Adipocyte (in vitro differentiated cells): ENCODE results near the gene UVSSA.

Source experiments
- DNase-seq: peaks from one replicate; pipeline ENCODE4 v3.0.0-alpha.2; 2015; ENCODE audit warnings: low read depth
- H3K27me3 ChIP-seq: replicated peaks from 2 replicates; pipeline ENCODE4 v1.7.0; 2013; ENCODE audit warnings: mild to moderate bottlenecking, low read length, moderate library complexity; ENCODE audit not compliant: control insufficient read depth, insufficient read depth
- H3K36me3 ChIP-seq: 2 replicates; pipeline ENCODE4 v1.7.0; 2013; ENCODE audit warnings: low read length, mild to moderate bottlenecking, moderate library complexity; ENCODE audit not compliant: control insufficient read depth, insufficient read depth, severe bottlenecking
- H3K4me1 ChIP-seq: 2 replicates; pipeline ENCODE4 v1.7.0; 2013; ENCODE audit warnings: mild to moderate bottlenecking, low read length, moderate library complexity; ENCODE audit not compliant: control insufficient read depth, insufficient read depth
- H3K4me3 ChIP-seq: 2 replicates; pipeline ENCODE4 v1.7.0; 2013; ENCODE audit warnings: mild to moderate bottlenecking, low read length, moderate library complexity
- H3K9ac ChIP-seq: 2 replicates; pipeline ENCODE4 v1.7.0; 2013; ENCODE audit warnings: mild to moderate bottlenecking, low read length, moderate library complexity
- H3K9me3 ChIP-seq: 2 replicates; pipeline ENCODE4 v1.7.0; 2013; ENCODE audit warnings: mild to moderate bottlenecking, low read length, moderate library complexity; ENCODE audit not compliant: control insufficient read depth

Gene UVSSA

DNA sequence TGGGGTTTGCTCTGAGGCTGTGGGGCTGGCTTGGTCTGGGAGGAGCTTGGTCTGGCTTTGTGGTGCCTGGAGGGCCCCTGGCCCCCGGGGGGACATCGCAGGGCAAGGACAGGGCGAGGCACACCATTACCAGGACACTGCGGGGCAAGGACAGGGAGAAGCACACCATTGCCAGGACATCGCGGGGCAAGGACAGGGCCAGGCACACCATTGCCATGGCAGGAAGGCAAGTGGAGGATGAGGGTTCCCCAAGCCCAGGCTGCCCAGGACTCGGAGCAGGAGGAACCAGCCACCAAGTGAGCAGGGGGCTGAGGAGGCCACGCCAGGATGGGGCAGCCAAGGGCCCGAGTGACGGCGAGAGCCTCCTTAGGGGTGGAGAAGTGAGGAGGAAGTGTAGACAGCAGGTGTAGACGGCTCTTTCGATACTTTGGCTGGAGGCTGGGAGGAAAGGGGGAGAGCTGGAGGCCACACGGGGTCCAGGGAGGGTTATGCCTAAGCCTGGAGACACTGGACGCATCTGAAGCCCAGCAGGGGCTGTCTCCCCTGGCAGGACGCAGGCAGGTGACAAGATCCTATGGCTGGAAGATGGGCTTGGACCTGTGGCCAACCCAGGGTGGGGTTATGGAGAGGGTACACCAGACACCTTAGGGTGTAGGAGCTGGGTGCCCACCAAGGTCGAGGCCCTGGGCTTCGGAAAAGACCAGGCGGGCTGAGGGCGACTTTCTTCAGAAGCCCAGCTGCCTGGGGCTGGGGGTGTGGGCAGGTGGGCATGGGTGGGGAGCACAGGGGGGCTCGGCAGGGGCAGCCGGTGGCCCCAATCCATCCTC, 51.9 kb downstream of the UVSSA start:
- no peaks in the 10 kb centered on the region for H3K9me3 ChIP-seq
- DNase-seq, result no peak
- no peak overlapping the region for H3K4me3 ChIP-seq

DNA sequence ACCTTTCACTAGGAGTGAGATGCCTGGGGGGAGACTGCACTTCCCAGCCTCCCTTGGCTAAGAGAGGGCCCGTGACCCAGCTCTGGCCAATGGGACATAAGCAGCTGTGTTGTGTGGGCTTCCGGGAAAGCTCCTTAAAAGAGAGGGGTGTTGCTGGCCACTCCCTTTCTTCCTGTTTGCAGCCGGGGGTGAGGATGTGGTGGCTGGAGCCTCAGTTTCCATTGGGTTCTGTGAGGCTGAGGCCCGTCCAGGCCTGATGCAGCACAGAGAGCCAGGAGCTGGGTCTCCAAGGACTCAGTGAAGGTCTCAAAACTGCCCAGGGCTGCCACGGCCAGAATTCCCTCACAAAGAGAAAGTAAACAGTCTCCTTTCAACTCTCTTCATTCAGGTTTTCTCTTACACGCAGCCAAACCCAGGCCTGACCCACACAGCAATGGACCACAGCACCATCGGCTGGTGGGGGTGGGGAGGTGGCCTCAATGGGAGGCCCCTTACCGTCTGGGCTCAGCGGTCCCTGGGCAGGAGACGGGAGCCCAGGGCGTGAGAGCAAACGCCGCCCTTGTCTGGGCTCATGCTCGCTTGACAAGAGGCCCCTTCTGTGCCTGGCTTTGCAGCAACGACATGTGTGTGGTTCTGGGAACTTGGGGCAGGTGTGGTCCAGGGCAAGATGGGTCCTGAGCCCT, 52.6 kb downstream of the UVSSA start:
- H3K36me3 ChIP-seq, result peaks cover 5% of the 10 kb centered on the region
- no peak overlapping the region for H3K4me3 ChIP-seq
- no peak overlapping the region for H3K9ac ChIP-seq
- H3K4me1 ChIP-seq, result no peaks in the 10 kb centered on the region
- no peak for DNase-seq
- no peaks in the 10 kb centered on the region for H3K9me3 ChIP-seq
- peaks cover 29% of the 10 kb centered on the region for H3K27me3 ChIP-seq

More for the DNA sequence above, 51.9 kb downstream of the UVSSA start:
- H3K27me3 ChIP-seq, result peaks cover 29% of the 10 kb centered on the region
- no peak overlapping the region for H3K9ac ChIP-seq
- peaks cover 8% of the 10 kb centered on the region for H3K36me3 ChIP-seq
- no peaks in the 10 kb centered on the region for H3K4me1 ChIP-seq

DNA sequence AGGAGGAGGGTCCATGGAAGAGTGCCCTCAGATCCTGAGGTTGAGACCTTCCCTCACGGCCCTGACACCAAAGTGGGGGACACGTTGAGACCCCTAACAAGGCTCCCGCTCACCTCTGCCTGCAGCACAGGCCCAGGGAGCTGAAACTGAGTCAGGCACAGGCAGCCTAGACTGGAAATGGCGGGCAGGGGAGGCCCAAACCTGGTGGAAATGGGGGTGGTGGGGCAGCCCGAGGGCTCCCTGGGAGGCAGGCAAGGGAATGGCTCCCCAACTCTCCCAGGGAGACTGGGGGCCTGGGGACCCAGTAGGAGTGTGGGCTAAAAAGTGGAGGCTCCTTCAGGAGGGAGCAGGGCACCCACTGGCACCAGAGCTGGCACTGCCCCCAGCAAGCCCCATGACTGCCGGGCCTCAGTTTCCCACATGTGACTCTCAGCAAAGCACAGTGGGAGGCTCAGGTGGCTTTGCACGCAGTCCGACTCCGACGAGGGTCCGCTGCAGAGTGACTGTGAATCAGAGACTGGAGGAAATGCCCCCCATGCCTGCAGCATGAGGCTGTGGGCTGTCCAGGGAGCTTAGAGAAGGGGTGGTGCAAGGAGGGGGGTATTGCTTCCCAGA, 53.3 kb downstream of the UVSSA start:
- peaks cover 34% of the 10 kb centered on the region for H3K27me3 ChIP-seq
- H3K9ac ChIP-seq, result no peak overlapping the region
- DNase-seq, result no peak
- no peak overlapping the region for H3K4me3 ChIP-seq
- peaks cover 5% of the 10 kb centered on the region for H3K36me3 ChIP-seq
- no peaks in the 10 kb centered on the region for H3K9me3 ChIP-seq
- no peaks in the 10 kb centered on the region for H3K4me1 ChIP-seq

DNA sequence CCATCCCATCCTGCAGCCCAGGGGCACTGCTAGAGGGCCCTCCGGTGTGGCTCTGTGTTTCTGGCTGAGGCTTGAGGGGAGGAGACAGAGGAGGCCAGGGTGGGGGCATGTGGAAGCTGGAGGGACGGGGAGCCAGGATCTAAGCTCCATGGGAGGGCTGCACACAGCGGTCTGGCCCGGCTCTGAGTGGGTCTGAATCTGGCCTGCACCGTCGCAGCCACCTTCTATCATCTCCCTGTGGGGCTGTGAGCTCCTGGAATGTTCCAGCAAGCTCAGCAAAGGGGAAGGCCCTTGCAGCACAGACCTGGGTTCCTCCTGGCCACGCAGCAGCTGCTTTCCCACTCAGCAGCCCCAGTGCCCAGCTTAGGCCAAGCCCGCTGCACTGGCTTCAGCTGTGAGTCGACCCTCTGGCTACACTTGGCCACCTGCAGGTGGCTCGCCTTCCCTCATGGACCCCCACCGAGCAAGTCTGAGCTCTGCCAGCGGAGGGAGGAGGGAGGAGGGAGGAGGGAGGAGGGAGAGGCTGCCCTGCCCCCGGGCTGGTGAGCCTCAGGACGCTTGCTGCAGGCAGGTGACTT, 53.9 kb downstream of the UVSSA start:
- Histone ChIP-seq H3K9ac (no peak overlapping the region), H3K36me3 (no peaks in the 10 kb centered on the region), H3K4me1 (no peaks in the 10 kb centered on the region), H3K27me3 (peaks cover 35% of the 10 kb centered on the region), H3K4me3 (no peak overlapping the region), H3K9me3 (no peaks in the 10 kb centered on the region)
- DNase-seq, result no peak

DNA sequence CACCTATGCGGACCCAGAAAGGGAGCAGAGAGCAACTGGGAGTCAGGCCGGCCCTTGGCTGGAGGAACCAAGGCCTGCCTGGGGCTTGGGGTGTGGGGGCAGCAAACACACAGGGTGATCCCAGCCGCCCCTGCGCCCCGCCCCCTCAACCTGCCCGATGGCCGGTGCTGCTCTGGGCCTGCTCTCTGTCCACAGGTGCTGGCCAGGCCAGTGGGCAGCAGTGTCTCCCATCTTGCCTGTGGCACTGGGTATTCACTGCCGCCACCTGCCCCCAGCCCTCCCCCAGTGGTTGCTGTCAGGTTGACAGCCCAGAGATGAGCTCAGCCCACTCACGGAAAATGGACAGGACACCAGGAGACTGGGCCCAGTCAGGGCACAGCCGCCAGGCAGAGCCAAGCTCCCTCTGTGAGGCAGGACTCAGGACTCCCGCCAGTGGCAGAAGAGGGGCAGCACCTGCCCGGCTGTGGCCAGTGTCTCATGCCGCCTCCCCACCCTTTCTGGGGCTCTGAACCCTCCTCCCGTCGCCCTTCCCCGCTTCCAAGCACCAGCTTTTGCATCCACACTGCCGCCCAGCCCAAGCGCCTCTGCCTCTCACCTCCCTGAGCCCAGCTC, 54.5 kb downstream of the UVSSA start:
- H3K9ac ChIP-seq, result no peak overlapping the region
- no peaks in the 10 kb centered on the region for H3K4me1 ChIP-seq
- no peak overlapping the region for H3K4me3 ChIP-seq
- H3K27me3 ChIP-seq, result peaks cover 35% of the 10 kb centered on the region
- no peak for DNase-seq
- H3K9me3 ChIP-seq, result no peaks in the 10 kb centered on the region
- H3K36me3 ChIP-seq, result no peaks in the 10 kb centered on the region

DNA sequence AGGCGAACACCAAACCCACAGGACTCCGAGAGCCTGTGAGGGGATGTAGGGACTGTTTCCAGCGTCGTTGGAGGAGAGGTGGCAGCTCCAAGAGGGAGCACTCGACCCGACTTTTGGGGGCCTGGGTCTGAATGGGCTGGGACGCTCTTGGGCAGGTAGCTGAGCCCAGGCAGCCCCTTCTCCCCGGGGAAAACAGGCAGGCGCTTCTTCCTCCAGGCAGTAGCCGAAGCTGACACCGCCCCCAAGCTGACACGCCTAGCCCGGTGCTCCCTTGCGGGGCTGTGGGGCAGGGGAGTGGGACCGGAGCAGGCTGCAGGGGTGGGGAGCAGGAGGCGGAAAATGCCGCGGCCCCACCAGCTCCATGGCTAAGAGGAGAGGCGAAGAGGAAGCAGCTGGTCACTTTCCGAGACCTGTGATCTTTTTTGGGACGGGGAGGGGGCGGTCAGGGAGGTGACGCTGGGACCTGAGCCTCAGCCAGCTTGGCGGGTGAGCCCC, 55.1 kb downstream of the UVSSA start:
- H3K27me3 ChIP-seq, result peaks cover 39% of the 10 kb centered on the region

DNA sequence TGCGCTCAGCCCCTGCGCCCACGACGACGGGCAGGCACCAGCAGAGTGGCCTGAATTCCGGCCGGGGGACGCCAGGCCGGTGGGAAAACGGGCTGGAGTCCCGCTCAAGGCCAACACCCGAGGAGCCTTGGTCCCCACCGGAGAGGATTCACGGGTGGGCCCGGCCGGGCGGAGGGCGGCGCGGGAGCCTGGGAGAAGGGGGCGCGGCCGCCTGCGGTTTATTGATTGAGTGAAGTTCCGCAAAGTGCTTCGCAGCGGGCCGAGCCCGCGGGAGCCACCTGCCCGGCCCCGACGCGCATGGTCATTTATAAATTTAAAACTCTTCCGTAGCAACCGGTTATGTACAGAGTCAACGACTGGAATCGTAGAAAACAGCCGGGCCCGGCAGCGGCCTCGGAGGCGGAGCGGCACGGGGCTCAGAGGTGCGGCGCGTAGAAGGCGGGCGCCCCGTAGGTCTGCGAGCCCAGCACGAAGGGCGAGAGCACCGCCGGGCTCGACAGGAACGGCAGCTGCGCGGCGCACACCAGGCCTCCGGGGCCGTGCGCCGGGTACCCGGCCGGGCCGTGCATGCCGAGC, 55.6 kb downstream of the UVSSA start:
- no peaks in the 10 kb centered on the region for H3K36me3 ChIP-seq
- no peak overlapping the region for H3K9ac ChIP-seq
- H3K4me1 ChIP-seq, result no peaks in the 10 kb centered on the region
- peak; percentile 6 for DNase-seq
- H3K9me3 ChIP-seq, result no peaks in the 10 kb centered on the region
- H3K27me3 ChIP-seq, result peaks cover 45% of the 10 kb centered on the region
- no peak overlapping the region for H3K4me3 ChIP-seq

More for the DNA sequence above, 55.1 kb downstream of the UVSSA start:
- Histone ChIP-seq H3K9ac (no peak overlapping the region), H3K9me3 (no peaks in the 10 kb centered on the region), H3K36me3 (no peaks in the 10 kb centered on the region), H3K4me1 (no peaks in the 10 kb centered on the region), H3K4me3 (no peak overlapping the region)
- DNase-seq, result no peak

DNA sequence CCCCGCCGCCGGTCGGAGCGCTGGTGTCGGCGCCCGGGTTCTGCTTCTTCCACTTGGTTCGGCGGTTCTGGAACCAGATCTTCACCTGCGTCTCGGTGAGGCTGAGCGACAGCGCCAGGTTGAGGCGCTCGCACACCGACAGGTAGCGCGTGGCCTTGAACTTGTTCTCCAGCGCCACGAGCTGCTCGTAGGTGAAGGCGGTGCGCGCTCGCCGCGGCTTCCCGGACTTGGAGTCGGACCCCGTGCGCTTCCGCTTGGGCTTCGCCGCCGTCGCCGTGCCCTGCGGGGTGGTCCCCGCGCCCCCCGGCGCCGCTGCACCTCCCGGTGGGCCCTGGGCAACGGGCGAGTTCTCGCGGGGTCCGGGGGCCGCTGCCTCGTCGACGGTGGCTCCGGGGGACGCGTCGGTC, 56.2 kb downstream of the UVSSA start:
- Histone ChIP-seq H3K4me1 (no peaks in the 10 kb centered on the region), H3K36me3 (no peaks in the 10 kb centered on the region), H3K4me3 (no peak overlapping the region), H3K9ac (no peak overlapping the region), H3K9me3 (no peaks in the 10 kb centered on the region), H3K27me3 (peaks cover 47% of the 10 kb centered on the region)
- no peak for DNase-seq

DNA sequence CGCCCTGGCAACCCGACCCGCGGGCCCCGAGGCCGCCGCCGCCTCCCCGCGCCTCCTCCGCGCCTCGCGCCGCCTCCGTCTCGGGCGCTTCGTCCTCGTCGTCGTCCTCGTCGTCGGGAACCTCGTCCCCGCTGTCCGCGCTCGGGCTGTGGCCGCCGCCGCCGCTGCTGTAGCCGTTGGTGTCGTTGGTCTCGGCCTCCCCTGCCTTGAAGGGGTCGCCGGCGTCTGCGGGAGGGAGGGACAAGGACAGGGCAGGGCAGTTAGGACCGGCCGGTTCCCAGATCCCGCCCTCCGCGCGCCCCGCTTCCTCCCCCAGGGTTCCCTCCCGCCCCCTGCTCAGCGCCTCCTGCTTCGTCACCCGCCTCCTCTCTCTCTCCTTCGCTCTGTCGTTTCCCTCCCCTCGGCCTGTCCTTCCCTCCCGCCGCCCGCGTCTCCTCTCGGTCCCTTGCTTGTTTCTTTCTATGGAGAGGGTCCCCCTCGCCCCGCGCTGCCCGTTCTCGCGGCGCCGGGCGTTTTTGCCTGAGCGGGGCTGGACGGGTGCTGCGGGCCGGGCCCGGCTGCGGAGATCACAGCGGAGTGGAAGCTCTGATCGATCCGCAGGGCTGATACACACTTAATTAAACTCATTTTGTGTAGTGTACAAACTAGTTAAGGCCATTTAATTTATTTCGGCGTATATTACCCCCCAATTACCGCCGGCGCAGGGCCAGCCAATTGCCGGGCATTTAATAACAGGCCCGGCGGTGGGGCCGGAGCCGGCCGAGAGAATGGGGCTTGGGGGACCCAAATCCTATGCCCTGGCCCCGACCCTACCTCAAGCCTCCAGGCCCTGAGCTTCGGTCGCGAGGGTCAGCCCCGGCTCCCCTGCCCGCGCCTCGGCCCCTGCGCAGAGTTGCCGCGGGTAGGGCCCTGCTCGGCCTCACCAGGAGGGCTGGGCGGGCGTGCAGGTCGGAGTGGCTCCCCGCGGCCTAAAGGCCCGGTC, 56.9 kb downstream of the UVSSA start:
- peak; percentile 15 for DNase-seq
- Histone ChIP-seq H3K36me3 (no peaks in the 10 kb centered on the region), H3K9me3 (no peaks in the 10 kb centered on the region), H3K9ac (no peak overlapping the region), H3K27me3 (peaks cover 54% of the 10 kb centered on the region), H3K4me1 (no peaks in the 10 kb centered on the region), H3K4me3 (no peak overlapping the region)
